ES-I3 (cell line): ENCODE data around the gene PHF2.

ENCODE experiments used
- H3K36me3 ChIP-seq: 2 replicates; pipeline ENCODE4 v1.6.1; 2013; ENCODE audit warnings: mild to moderate bottlenecking, low read length, control low read depth, moderate library complexity; ENCODE audit not compliant: insufficient read depth
- H3K4me1 ChIP-seq: 2 replicates; pipeline ENCODE4 v1.6.1; 2013; ENCODE audit warnings: mild to moderate bottlenecking, control low read depth, low read length; ENCODE audit not compliant: insufficient read depth
- H3K9ac ChIP-seq: 2 replicates; pipeline ENCODE4 v1.6.1; 2013; ENCODE audit warnings: low read depth, mild to moderate bottlenecking, low read length, moderate library complexity
- H3K9me3 ChIP-seq: 2 replicates; pipeline ENCODE4 v1.6.1; 2013; ENCODE audit warnings: mild to moderate bottlenecking, low read length, moderate library complexity; ENCODE audit not compliant: control insufficient read depth, insufficient read depth

Gene PHF2

DNA sequence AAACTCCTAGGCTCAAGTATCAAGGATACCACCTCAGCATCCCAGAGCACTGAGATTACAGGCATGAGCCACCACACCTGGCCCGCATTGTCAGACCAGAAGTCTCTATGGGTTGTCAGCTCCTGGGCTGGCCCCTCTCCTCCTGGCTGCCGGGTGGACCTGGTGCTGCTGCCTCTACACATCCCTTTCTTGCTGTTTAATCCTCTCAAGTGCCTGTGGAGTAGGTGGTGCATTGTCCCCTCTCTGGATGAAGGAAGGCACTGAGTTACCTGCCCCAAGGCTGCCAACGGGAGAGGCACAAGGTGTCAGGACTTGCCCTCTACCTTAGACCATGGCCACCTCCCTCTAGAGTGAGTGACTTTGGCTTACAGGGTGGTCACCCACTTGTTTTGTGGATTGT, 37.4 kb downstream of the PHF2 start:
- Histone ChIP-seq H3K4me1 (peaks cover 6% of the 10 kb centered on the region; the same call in 1 of the 2 replicates), H3K36me3 (no peaks in the 10 kb centered on the region), H3K9ac (no peak overlapping the region), H3K9me3 (peaks cover 3% of the 10 kb centered on the region; the same call in 1 of the 2 replicates)

DNA sequence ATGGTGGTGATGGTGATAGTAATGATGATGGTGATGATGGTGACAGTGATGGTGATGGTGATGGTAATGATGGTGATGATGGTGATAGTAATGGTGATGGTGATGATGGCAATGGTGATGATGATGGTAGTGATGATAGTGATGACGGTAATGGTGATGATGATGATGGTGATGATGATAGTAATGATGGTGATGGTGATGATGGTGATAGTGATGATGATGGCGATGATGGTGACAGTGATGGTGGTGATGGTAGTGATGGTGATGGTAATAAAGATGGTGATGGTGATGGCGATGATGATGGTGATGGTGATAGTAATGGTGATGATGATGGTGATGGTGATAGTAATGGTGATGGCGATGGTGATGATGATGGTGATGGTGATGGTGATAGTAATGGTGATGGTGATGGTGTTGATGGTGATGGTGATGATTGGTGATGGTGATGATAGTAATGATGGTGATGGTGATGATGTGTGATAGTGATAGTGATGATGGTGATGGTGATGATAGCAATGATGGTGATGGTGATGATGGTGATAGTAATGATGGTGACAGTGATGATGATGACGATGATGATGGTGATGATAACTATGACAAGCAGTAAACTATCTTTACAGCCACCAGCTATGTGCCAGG, 38.6 kb downstream of the PHF2 start:
- Histone ChIP-seq H3K9me3 (peaks cover 3% of the 10 kb centered on the region; the same call in 1 of the 2 replicates), H3K9ac (no peak overlapping the region), H3K36me3 (no peaks in the 10 kb centered on the region), H3K4me1 (peaks cover 6% of the 10 kb centered on the region; the same call in 1 of the 2 replicates)

DNA sequence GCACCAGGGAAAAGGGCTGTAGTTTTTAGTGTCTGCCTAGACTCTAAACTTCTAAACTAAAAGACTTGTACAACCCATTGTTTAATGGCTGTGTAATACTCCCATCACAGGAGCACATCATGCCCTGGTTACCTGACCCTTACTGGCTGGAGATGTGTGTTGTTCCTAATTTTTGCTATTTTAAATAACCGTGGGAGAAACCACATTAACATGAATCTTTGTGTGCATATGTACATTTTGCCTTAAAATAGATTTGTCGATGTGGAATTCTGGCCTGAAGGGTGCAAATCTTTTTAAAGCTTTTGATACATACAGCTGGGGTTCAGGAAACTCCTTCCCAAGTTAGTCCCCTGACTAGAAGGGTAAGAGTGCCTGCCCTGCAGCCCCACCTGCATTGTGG, 39.7 kb downstream of the PHF2 start:
- Histone ChIP-seq H3K36me3 (no peaks in the 10 kb centered on the region), H3K4me1 (peaks cover 6% of the 10 kb centered on the region; the same call in 1 of the 2 replicates), H3K9ac (no peak overlapping the region), H3K9me3 (no peaks in the 10 kb centered on the region)

DNA sequence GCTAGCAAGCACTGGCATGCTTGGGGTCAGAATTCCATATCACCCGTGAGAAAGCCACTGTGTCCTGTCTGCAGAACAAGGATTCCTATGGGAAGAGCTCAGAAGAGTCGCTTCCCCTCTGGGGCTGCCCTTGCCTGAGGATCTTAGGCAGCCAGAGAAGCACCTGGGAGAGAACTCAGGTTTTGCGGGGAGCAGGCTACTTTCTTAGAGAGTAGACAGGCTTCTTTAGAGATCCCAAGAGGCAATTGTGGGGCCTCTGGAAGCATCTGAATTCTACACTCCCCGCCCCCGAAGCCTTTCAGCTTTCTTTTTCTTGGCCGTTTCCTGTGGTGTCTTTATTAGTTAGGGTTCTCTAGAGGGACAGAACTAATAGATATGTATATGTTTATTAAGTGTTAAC, 40.9 kb downstream of the PHF2 start:
- Histone ChIP-seq H3K9ac (no peak overlapping the region), H3K4me1 (peaks cover 6% of the 10 kb centered on the region; the same call in 1 of the 2 replicates), H3K9me3 (no peaks in the 10 kb centered on the region), H3K36me3 (no peaks in the 10 kb centered on the region)

DNA sequence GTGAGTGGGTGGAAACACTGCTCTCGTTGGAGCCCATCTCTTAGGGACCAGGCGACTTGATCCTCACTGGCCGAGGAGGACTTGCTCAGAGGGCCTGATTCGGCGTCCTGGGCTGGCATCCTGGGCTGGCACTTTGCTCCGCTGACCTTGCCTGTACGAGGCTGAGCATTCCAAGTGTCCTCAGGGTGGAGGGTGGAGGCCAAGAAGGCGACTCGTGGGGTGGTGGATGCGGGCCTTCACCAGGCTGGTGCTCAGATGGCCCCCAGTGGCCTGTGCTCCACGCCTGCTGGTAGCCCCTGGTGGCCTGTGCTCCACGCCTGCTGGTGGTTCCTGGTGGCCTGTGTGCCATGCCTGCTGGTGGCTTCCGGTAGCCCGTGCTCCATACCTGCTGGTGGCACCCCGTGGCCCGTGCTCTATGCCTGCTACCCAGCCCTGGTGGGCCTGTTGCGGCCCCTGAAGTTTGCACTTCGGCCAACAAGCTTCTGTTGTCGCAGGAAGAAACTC, 42.9 kb downstream of the PHF2 start:
- Histone ChIP-seq H3K36me3 (no peaks in the 10 kb centered on the region), H3K9ac (no peak overlapping the region), H3K4me1 (peaks cover 6% of the 10 kb centered on the region; the same call in 1 of the 2 replicates), H3K9me3 (no peaks in the 10 kb centered on the region)

DNA sequence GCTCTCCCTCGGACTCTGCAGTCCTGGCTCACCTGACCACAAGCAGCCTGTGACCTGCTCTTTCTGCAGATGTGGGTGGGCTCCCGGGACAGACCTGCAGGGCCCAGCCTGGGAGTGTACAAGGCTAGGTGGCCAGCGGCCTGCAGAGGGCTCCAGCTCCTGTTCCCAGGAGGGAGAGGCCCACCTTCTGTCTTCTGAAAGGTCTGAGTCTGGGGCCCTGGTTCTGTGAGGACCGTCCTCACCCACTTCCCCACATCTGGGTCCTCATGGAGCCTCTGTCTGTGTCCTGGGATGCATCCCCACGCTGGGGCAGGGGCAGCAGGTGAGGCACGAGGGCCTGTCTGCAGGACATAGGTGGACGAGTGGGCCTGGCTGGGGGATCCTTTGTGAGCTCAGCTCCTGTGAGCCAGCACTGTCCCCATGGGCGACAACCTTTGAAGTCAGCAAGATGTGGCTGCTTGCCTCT, 43.7 kb downstream of the PHF2 start:
- H3K9ac ChIP-seq = no peak overlapping the region
- no peaks in the 10 kb centered on the region for H3K9me3 ChIP-seq
- no peaks in the 10 kb centered on the region for H3K36me3 ChIP-seq
- H3K4me1 ChIP-seq = peaks cover 6% of the 10 kb centered on the region; the same call in 1 of the 2 replicates

DNA sequence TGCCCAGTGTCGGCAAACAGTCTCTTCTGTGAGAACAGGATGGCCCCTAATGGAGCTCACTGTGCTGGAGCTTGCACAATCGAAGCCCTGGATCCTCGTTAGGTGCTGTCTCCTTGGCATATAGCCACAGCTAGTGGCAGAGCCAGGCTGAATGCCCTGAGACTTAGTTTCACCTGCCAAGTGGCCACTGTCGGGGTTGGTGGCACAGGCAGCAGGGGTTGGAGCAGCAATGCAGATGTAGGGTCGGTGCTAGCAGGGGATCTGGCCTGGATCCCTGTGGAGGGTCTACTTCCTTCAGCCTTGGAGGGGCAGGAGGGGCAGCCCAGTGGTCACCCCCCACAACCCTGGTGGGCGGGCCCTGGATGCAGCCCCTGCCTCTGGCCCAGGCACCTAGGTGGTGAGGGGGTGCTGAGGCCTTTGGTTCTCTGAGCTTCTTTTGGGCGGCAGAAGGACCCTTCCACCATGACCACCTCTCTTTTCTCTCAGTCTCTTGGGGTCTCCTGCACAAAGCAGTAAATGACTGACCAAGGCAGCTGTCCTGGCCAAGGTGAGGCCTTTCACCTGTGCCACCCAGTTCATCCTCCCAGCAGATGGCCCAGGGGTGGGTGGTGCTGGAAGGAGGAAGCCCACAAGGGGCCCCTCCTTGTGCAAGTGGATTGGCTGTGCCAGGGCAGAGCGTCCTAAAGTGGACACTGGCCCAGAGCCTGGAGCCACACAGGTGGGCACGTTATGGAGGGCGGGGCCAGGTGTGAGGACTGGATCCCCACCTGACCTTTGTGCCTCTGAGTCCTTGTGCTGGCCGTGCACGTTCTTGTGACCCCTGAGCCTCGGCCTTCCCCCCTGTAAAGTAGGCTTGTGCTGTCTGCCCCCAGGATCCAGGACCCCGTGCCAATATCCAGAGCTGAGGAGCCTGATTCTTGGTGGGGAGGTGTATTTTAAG, 44.8 kb downstream of the PHF2 start:
- Histone ChIP-seq H3K4me1 (peaks cover 6% of the 10 kb centered on the region; the same call in 1 of the 2 replicates), H3K9ac (no peak overlapping the region), H3K36me3 (no peaks in the 10 kb centered on the region), H3K9me3 (no peaks in the 10 kb centered on the region)

DNA sequence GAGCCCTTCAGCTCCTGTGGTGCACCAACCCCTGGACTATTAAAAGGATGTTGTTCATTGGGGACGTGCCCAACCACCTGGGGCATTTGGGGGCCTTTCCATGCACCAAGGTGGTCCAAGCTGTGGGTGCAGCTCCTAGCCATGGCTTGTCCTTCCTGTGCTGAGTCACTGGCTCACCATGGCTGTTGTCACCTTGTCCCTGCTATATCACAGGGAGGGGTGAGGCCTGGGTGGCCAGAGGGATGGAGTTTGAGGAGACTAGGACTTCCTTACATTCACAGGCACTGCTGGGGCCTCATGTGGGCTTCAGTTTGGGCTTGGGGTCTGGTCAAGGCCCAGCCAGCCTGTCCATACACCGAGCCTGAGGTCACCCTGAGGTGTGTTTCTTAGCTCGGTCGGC, 45.5 kb downstream of the PHF2 start:
- no peak overlapping the region for H3K9ac ChIP-seq
- H3K4me1 ChIP-seq = peaks cover 5% of the 10 kb centered on the region; the same call in 1 of the 2 replicates
- H3K36me3 ChIP-seq = no peaks in the 10 kb centered on the region
- H3K9me3 ChIP-seq = no peaks in the 10 kb centered on the region

DNA sequence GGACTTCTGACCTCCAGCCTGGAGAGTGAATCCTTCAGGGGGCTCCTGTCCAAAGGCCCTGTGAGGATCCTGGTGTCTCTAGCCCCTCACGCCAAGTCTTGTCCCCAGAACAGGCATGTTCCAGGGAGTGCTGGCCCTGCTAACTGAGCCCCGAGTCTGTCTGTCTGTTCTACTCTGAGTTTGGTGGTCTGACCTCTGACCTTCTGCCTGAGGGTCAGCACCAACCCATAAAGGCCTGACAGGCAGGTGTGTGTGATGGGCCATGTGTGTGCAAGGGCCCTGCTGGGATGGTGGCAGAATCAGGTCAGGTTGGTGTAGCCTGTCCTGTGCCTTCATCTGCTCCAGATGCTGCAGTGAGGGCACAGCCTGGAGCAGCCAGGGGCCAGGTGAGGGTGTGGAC, 46.3 kb downstream of the PHF2 start:
- Histone ChIP-seq H3K9me3 (no peaks in the 10 kb centered on the region; the same call in 1 of the 2 replicates), H3K36me3 (no peaks in the 10 kb centered on the region), H3K4me1 (no peaks in the 10 kb centered on the region), H3K9ac (no peak overlapping the region)

DNA sequence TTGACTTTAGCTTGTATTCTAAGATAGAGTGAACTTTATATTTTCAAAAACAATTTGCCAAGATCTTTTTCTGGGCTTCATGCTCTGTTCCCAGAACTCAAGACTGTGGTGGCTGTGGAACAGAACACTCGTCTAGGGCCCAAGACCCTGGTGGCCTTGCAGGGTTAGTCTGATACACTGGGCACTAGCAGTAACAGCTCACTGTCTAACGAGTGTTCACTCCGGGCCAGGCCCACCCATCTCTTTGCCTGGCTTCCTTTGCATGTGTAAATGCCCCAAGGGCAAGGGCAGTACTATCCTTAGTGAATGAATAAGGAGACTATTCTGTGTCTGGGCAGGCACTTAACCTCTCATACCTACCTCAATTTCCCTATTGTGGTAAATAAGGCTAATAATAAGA, 47.4 kb downstream of the PHF2 start:
- Histone ChIP-seq H3K9me3 (no peaks in the 10 kb centered on the region; the same call in 1 of the 2 replicates), H3K36me3 (no peaks in the 10 kb centered on the region)

DNA sequence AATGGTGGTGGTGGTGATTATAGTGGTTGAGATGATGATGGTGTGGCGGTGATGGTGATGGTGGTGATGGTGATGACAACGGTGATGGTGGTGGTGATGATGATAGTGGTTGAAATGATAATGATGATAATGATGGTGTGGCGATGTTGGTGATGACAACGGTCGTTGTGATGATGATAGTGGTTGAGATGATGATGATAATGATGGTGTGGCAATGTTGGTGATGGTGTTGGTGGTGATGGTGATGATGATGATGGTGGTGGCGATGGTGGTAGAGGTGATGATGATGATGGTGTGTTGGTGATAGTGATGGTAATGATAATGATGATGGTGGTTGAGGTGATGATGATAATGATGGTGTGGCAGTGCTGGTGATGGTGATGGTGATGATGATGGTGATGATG, 48.0 kb downstream of the PHF2 start:
- H3K9ac ChIP-seq = no peak overlapping the region
- no peaks in the 10 kb centered on the region for H3K4me1 ChIP-seq
- H3K36me3 ChIP-seq = no peaks in the 10 kb centered on the region
- H3K9me3 ChIP-seq = no peaks in the 10 kb centered on the region; the same call in 1 of the 2 replicates

More for the DNA sequence above, 47.4 kb downstream of the PHF2 start:
- Histone ChIP-seq H3K4me1 (no peaks in the 10 kb centered on the region), H3K9ac (no peak overlapping the region)

DNA sequence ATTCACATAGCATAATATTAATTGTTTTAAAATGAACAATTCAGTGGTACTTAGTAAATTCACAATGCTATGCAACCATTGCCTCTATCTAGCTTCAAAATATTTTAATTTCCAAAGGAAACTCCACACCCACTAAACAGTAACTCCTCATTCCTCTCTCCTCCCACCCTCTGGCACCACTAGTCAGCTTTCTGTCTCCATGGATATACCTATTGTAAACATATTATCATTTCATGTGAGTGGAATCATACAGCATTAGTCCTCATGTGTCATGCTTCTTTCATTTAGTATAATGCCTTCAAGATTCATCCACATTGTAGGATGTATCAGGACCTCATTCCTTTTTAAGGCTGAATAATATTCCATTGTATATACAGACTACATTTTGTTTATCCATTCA, 48.6 kb downstream of the PHF2 start:
- Histone ChIP-seq H3K9me3 (no peaks in the 10 kb centered on the region; the same call in 1 of the 2 replicates), H3K36me3 (no peaks in the 10 kb centered on the region), H3K4me1 (no peaks in the 10 kb centered on the region), H3K9ac (no peak overlapping the region)

DNA sequence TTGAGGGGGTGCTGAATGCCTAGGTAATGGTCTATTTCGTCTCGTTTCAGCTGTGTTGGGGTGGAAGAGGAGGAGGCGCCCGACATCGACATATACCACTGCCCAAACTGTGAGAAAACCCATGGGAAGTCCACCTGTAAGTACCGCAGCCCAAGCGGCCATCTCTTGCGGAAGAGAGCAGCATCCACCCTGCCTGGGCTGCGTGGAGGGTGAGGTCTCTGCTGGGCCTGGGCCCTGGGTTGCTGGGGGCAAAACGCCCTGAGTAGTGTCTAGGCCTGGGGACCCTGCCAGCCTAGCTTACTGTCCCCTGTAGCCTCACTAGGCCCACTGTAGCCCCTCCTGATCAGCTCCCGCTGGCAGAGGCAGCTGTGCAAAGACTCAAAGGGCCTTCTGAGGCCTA, 53.5 kb downstream of the PHF2 start:
- H3K9me3 ChIP-seq = no peaks in the 10 kb centered on the region; the same call in 1 of the 2 replicates
- H3K9ac ChIP-seq = no peak overlapping the region
- H3K36me3 ChIP-seq = no peaks in the 10 kb centered on the region
- H3K4me1 ChIP-seq = no peaks in the 10 kb centered on the region; the same call in 1 of the 2 replicates

DNA sequence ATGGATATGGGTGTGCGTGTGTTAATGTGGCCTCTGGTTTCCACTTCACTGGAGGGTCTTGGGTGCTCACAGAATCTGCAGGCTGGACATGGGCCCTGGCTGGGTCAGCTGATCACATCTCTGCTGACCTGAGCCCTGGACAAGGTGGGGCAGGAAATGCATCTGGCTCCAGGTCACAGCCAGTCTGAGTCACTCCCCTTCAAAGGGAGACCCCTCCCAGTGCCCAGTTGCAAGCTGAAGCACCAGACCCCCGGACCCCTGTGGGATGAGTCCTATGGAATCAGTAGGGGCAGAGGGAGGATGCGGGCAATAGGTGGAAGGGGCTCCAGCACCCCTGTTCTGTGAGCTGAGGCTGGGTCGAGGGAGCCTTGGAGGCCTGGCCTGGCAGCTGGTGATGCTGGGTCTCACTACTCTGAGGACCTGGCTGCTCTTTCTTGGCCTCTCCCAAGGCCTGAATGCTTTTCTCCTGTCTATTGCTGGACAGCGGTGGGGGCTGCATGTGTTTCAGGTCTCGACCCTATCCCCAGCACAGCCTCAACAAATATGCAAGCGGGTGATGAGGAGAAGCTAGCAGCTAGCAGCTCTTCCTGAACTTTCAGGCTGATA, 54.5 kb downstream of the PHF2 start:
- H3K36me3 ChIP-seq = no peaks in the 10 kb centered on the region
- no peaks in the 10 kb centered on the region; the same call in 1 of the 2 replicates for H3K4me1 ChIP-seq
- no peaks in the 10 kb centered on the region; the same call in 1 of the 2 replicates for H3K9me3 ChIP-seq
- no peak overlapping the region for H3K9ac ChIP-seq
